Measurements from ENCODE around the gene ATP13A4.

ATP13A4 gene

DNA sequence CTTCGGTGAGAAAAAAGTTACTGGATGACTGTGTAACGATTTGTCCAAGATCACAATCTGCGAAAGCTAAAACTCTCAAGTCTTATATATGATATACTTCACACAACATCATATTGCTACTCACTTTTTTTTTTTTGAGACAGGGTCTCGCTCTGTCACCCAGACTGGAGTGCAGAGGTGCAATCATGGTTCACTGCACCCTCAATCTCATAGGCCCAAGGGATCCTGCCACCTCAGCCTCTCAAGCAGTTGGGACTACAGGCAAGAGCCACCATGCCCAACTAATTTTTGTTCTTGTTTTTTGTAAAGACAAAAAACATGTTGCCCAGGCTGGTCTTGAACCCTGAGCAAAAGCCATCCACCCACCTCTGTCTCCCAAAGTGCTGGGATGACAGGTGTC is 5.4 kb upstream of the ATP13A4 start:
- no peak overlapping the region for H3K4me3 ChIP-seq (ENCODE audit: low read length)
- DNase-seq (ENCODE audit: low read depth) = no peak
- TF ChIP-seq, protein P1, sequence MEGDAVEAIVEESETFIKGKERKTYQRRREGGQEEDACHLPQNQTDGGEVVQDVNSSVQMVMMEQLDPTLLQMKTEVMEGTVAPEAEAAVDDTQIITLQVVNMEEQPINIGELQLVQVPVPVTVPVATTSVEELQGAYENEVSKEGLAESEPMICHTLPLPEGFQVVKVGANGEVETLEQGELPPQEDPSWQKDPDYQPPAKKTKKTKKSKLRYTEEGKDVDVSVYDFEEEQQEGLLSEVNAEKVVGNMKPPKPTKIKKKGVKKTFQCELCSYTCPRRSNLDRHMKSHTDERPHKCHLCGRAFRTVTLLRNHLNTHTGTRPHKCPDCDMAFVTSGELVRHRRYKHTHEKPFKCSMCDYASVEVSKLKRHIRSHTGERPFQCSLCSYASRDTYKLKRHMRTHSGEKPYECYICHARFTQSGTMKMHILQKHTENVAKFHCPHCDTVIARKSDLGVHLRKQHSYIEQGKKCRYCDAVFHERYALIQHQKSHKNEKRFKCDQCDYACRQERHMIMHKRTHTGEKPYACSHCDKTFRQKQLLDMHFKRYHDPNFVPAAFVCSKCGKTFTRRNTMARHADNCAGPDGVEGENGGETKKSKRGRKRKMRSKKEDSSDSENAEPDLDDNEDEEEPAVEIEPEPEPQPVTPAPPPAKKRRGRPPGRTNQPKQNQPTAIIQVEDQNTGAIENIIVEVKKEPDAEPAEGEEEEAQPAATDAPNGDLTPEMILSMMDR (conservative IDR thresholded peaks at IDR 0.05; ENCODE audit: low read depth, low read length) = no peak

DNA sequence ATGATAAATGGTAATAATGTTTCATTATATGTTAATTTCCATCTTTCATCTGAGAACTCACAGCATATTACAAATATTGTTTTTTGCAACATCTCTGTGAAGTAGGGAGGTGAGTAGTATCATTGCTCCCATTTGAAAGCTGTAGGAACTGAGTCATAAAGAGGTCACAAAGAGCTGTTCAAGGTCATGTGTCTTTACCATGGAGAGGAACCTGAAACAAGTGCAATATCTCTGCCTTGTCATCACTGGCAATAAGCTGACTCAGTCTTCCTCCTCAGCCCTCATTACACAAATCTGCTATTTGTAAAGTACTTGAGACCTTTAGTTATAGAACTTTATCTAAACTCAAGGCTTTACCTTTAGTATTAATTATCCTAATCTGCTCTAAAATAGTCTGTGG is 4.4 kb upstream of the ATP13A4 start:
- TF ChIP-seq, protein P1 (conservative IDR thresholded peaks at IDR 0.05; ENCODE audit: low read depth, low read length) = no peak
- H3K4me3 ChIP-seq (ENCODE audit: low read length) = no peak overlapping the region
- DNase-seq (ENCODE audit: low read depth) = no peak

DNA sequence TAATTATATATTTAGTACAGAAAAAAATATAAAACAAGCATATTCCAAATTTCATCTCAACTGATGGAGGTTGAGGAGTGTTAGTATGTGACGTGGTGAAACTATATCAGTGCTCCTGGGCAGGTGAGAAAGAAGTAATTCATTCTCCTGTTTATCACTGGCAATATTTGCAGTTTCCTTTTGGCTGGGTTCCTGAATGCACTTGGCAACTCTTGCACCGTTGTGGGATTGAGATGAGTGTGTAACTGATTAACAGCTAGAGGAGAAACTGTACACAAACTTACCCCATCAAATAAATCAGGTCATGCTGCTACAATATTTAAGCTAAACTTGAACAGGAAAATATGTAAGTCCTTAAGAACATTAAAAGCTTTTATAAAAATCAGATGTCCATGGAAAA is 2.1 kb upstream of the ATP13A4 start:
- no peak for DNase-seq (ENCODE audit: low read depth)
- TF ChIP-seq, protein P1 (conservative IDR thresholded peaks at IDR 0.05; ENCODE audit: low read depth, low read length) = no peak
- no peak overlapping the region for H3K4me3 ChIP-seq (ENCODE audit: low read length)

DNA sequence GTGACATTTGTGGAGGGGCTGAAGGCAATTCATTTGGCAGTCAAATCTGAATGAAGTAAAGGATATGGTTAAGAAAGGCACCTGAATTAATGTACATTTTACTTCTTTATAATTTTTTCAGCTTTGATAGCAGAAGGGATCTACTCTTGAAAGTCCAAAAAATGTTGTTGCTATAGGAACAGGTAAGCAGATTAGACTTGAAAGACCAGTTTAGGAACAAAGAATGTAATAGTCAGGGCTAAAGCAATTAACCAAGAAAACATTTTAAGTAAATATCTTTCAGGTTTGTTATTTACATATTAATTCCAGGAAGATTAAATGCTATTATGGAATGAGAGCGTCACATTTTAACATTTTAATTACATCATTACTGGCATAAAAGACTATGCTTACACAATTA is 1.1 kb downstream of the ATP13A4 start:
- H3K4me3 ChIP-seq (ENCODE audit: low read length) = no peak overlapping the region
- peak; percentile 39 for DNase-seq (ENCODE audit: low read depth)
- TF ChIP-seq, protein P1 (conservative IDR thresholded peaks at IDR 0.05; ENCODE audit: low read depth, low read length) = no peak

DNA sequence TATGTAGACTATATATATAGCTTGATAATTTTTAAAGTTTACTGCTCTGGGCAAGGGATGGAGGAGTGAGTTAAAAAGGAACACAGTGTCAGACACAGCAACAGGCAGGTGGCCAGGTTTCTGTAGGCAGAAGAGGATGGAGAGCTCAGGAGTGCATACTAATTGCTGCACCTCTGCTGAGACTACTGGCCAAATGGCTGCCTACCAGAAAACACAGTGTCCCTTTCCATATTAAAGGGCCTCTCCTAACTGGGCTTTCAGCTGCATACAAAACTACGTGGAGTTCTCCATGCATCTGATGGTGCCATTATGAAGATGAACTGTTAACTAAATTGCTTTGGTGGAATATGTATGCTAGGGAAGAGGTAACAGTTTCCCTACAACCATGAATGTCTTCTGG is 1.8 kb downstream of the ATP13A4 start:
- DNase-seq (ENCODE audit: low read depth) = no peak
- TF ChIP-seq, protein P1 (conservative IDR thresholded peaks at IDR 0.05; ENCODE audit: low read depth, low read length) = no peak
- H3K4me3 ChIP-seq (ENCODE audit: low read length) = no peak overlapping the region

DNA sequence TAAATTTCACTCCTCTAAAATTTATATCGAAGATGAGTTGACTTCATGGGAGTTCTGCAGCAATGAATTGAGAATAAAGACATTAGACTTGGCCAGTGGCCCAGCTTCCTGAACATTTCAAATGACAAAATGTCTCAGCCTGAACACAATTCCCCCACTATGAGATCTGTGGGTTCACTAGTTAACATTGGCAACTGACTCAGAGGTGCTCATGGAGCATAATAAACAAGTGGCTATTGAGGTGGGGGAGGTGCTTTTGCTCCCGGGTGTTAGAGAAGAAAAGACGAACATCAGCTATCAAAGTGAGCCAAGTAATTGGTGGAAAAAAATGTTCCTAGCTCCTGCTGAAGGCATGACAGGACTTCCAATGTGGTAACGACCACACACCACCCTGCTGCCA is 6.3 kb downstream of the ATP13A4 start:
- TF ChIP-seq, protein P1 (conservative IDR thresholded peaks at IDR 0.05; ENCODE audit: low read depth, low read length) = no peak
- no peak overlapping the region for H3K4me3 ChIP-seq (ENCODE audit: low read length)
- no peak for DNase-seq (ENCODE audit: low read depth)

DNA sequence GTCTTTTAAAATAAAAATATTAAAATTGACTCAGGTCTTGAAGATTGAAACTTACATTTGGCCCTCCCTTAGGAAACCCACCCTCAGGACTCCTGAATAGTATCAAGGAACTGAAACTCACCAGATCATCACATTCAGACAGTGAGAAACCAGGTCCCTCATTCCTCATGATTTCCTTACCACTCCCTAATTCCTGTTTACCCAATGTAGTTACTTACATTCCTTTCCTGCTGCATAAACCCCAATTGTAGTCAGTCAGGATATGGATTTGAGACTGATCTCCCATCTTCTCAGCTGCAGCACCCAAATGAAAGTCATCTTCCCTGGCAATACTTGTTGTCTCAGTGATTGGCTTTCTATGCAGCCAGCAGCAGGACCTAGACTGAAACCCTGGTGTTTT is 8.6 kb downstream of the ATP13A4 start:
- DNase-seq (ENCODE audit: low read depth) = no peak
- no peak overlapping the region for H3K4me3 ChIP-seq (ENCODE audit: low read length)
- TF ChIP-seq, protein P1 (conservative IDR thresholded peaks at IDR 0.05; ENCODE audit: low read depth, low read length) = no peak
